Liver (tissue), 9 donors: Measurements from ENCODE around the gene TNFRSF13B. TPM values are rescaled to one million over a fixed set of nuclear protein-coding genes. Genes with fewer than 3 reads are reported as not detected.

Experiments used
- DNase-seq: peaks from one replicate; pipeline ENCODE4 v3.0.0-alpha.2; 2017; ENCODE audit warnings: low spot score
- H3K27ac ChIP-seq, 2 donors: one replicate each; pipeline ENCODE4 v1.7.0; 2013; ENCODE audit warnings: inconsistent platforms in 2 of 2, low read length in 2 of 2, control low read depth in 1 of 2, low read depth in 1 of 2, mild to moderate bottlenecking in 1 of 2
- H3K27me3 ChIP-seq, 4 donors: one replicate each; pipeline versions ENCODE4 v1.6.1 to v1.7.0; 2013; ENCODE audit warnings: low read length in 3 of 4, inconsistent platforms in 1 of 4, mild to moderate bottlenecking in 1 of 4, moderate library complexity in 1 of 4; ENCODE audit not compliant: control insufficient read depth in 4 of 4, insufficient read depth in 4 of 4
- H3K36me3 ChIP-seq, 4 donors: one replicate each; pipeline versions ENCODE4 v1.6.1 to v1.7.0; 2013; ENCODE audit warnings: low read length in 3 of 4, mild to moderate bottlenecking in 3 of 4, low read depth in 1 of 4, moderate library complexity in 1 of 4; ENCODE audit not compliant: control insufficient read depth in 4 of 4, insufficient read depth in 3 of 4
- H3K4me1 ChIP-seq, 4 donors: one replicate each; pipeline versions ENCODE4 v1.6.1 to v1.7.0; 2013; ENCODE audit warnings: low read length in 3 of 4, mild to moderate bottlenecking in 3 of 4, moderate library complexity in 1 of 4; ENCODE audit not compliant: control insufficient read depth in 4 of 4, insufficient read depth in 4 of 4
- H3K4me3 ChIP-seq, 3 donors: one replicate each; pipeline versions ENCODE4 v1.6.1 to v1.7.0; 2013; ENCODE audit warnings: low read length in 3 of 3, control low read depth in 1 of 3, low read depth in 1 of 3, mild to moderate bottlenecking in 1 of 3
- H3K9ac ChIP-seq, 2 donors: one replicate each; pipeline ENCODE4 v1.7.0; 2013; ENCODE audit warnings: low read length in 2 of 2, mild to moderate bottlenecking in 2 of 2, moderate library complexity in 2 of 2, control low read depth in 1 of 2, low read depth in 1 of 2
- H3K9me3 ChIP-seq, 4 donors: one replicate each; pipeline versions ENCODE4 v1.6.1 to v1.7.0; 2013; ENCODE audit warnings: low read length in 3 of 4; ENCODE audit not compliant: control insufficient read depth in 4 of 4
- ATF3 ChIP-seq: IDR thresholded peaks from 2 replicates; pipeline ENCODE4 v1.6.1; 2016; ENCODE audit warnings: antibody characterized with exemption
- CTCF ChIP-seq: fragments of 150-350 bp; IDR thresholded peaks from 2 replicates; pipeline ENCODE4 v1.5.1; 2017; ENCODE audit warnings: improper control_type of control experiment, low read depth, low read length; ENCODE audit not compliant: missing input control
- EGR1 ChIP-seq, 2 donors: IDR thresholded peaks; 2 replicates each; pipeline ENCODE4 v1.6.1; 2016 to 2018; ENCODE audit warnings: antibody characterized with exemption in 2 of 2, low read depth in 2 of 2
- FOXA1 ChIP-seq: IDR thresholded peaks from 2 replicates; pipeline ENCODE4 v1.6.1; 2016; ENCODE audit warnings: antibody characterized with exemption
- FOXA2 ChIP-seq: IDR thresholded peaks from 2 replicates; pipeline ENCODE4 v1.6.1; 2016; ENCODE audit warnings: antibody characterized with exemption
- GABPA ChIP-seq, 2 donors: IDR thresholded peaks in 1 of 2; conservative IDR thresholded peaks in 1 of 2; 2 replicates each; pipeline ENCODE4 v1.6.1; 2016; ENCODE audit warnings: antibody characterized with exemption in 2 of 2, mild to moderate bottlenecking in 1 of 2, moderate library complexity in 1 of 2
- HNF4A ChIP-seq, 2 donors: conservative IDR thresholded peaks; 2 replicates each; pipeline ENCODE4 v1.6.1; 2016; ENCODE audit warnings: antibody characterized with exemption in 2 of 2, mild to moderate bottlenecking in 2 of 2
- HNF4G ChIP-seq: IDR thresholded peaks from 2 replicates; pipeline ENCODE4 v1.6.1; 2016; ENCODE audit warnings: antibody characterized with exemption
- JUND ChIP-seq, 2 donors: IDR thresholded peaks; 2 replicates each; pipeline ENCODE4 v1.6.1; 2016; ENCODE audit warnings: antibody characterized with exemption in 2 of 2
- MAX ChIP-seq: IDR thresholded peaks from 2 replicates; pipeline ENCODE4 v1.6.1; 2016; ENCODE audit warnings: antibody characterized with exemption
- NR2F2 ChIP-seq: IDR thresholded peaks from 2 replicates; pipeline ENCODE4 v1.6.1; 2016; ENCODE audit warnings: antibody characterized with exemption
- RXRA ChIP-seq, 2 donors: IDR thresholded peaks; 2 replicates each; pipeline ENCODE4 v1.6.1; 2017 to 2018; ENCODE audit warnings: antibody characterized with exemption in 2 of 2, mild to moderate bottlenecking in 1 of 2
- SP1 ChIP-seq: IDR thresholded peaks from 2 replicates; pipeline ENCODE4 v1.6.1; 2018; ENCODE audit warnings: antibody characterized with exemption, mild to moderate bottlenecking
- TAF1 ChIP-seq: conservative IDR thresholded peaks from 2 replicates; pipeline ENCODE4 v1.6.1; 2016; ENCODE audit warnings: antibody characterized with exemption, mild to moderate bottlenecking
- YY1 ChIP-seq: IDR thresholded peaks from 2 replicates; pipeline ENCODE4 v1.6.1; 2016; ENCODE audit warnings: antibody characterized with exemption, mild to moderate bottlenecking
- WGBS: extraction: QIAGEN DNeasy Blood & Tissue Kit; methylation state at CpG from one replicate; pipeline ENCODE4 v1.1.7; 2013; 5-methylcytosine and 5-hydroxymethylcytosine counted together
- polyA plus RNA-seq, 2 donors: library from polyadenylated mRNA; stranded (reverse) in 1 of 2; unstranded in 1 of 2; fragments of 200-250 nt in 1 of 2; fragments of >200 nt in 1 of 2; fragmentation: Nextera tagmentation in 1 of 2; extraction: Ambion mirVana in 1 of 2; gene quantifications; one replicate each; pipeline versions ENCODE4 v1.2.1 to v1.2.3, GENCODE V29; 2013 to 2015
- total RNA-seq, 2 donors: library from RNA; depleted of rRNA; stranded (reverse); fragments of >200 nt; gene quantifications; one replicate each; pipeline ENCODE4 v1.2.3, GENCODE V29; 2014
- TF ChIP-seq, protein P1 (sequence below): IDR thresholded peaks from 2 replicates; pipeline ENCODE4 v1.6.1; 2016; ENCODE audit warnings: antibody characterized with exemption
- TF ChIP-seq, protein P2 (sequence below): IDR thresholded peaks from 2 replicates; pipeline ENCODE4 v1.6.1; 2016; ENCODE audit warnings: antibody characterized with exemption, mild to moderate bottlenecking
- donor health status: healthy.
- donor health status: healthy.
- donor health status: healthy.
- donor health status: healthy.
- donor health status: healthy.

The TNFRSF13B gene
- total and polyA plus RNA-seq, 4 donors = 0.17 to 0.26 TPM; not detected in 2

- TF ChIP-seq, protein P1, sequence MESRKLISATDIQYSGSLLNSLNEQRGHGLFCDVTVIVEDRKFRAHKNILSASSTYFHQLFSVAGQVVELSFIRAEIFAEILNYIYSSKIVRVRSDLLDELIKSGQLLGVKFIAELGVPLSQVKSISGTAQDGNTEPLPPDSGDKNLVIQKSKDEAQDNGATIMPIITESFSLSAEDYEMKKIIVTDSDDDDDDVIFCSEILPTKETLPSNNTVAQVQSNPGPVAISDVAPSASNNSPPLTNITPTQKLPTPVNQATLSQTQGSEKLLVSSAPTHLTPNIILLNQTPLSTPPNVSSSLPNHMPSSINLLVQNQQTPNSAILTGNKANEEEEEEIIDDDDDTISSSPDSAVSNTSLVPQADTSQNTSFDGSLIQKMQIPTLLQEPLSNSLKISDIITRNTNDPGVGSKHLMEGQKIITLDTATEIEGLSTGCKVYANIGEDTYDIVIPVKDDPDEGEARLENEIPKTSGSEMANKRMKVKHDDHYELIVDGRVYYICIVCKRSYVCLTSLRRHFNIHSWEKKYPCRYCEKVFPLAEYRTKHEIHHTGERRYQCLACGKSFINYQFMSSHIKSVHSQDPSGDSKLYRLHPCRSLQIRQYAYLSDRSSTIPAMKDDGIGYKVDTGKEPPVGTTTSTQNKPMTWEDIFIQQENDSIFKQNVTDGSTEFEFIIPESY = no peak
- no peak for TF ChIP-seq NR2F2
- TF ChIP-seq FOXA1 = no peak
- no peak for TF ChIP-seq ATF3
- no peak for TF ChIP-seq RXRA (IDR thresholded peaks at IDR 0.05)
- no peak for TF ChIP-seq EGR1 (IDR thresholded peaks at IDR 0.05; ENCODE audit: low read depth in 2 of 2)
- TF ChIP-seq, protein P2, sequence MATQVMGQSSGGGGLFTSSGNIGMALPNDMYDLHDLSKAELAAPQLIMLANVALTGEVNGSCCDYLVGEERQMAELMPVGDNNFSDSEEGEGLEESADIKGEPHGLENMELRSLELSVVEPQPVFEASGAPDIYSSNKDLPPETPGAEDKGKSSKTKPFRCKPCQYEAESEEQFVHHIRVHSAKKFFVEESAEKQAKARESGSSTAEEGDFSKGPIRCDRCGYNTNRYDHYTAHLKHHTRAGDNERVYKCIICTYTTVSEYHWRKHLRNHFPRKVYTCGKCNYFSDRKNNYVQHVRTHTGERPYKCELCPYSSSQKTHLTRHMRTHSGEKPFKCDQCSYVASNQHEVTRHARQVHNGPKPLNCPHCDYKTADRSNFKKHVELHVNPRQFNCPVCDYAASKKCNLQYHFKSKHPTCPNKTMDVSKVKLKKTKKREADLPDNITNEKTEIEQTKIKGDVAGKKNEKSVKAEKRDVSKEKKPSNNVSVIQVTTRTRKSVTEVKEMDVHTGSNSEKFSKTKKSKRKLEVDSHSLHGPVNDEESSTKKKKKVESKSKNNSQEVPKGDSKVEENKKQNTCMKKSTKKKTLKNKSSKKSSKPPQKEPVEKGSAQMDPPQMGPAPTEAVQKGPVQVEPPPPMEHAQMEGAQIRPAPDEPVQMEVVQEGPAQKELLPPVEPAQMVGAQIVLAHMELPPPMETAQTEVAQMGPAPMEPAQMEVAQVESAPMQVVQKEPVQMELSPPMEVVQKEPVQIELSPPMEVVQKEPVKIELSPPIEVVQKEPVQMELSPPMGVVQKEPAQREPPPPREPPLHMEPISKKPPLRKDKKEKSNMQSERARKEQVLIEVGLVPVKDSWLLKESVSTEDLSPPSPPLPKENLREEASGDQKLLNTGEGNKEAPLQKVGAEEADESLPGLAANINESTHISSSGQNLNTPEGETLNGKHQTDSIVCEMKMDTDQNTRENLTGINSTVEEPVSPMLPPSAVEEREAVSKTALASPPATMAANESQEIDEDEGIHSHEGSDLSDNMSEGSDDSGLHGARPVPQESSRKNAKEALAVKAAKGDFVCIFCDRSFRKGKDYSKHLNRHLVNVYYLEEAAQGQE = no peak
- no peak for TF ChIP-seq GABPA (IDR thresholded peaks at IDR 0.05 in 1 of 2, conservative IDR thresholded peaks at IDR 0.05 in 1 of 2)
- no peak for TF ChIP-seq JUND (IDR thresholded peaks at IDR 0.05)
- no peak for TF ChIP-seq SP1
- no peak for TF ChIP-seq HNF4A (conservative IDR thresholded peaks at IDR 0.05)
- TF ChIP-seq TAF1 = no peak
- no peak for TF ChIP-seq HNF4G
- TF ChIP-seq MAX = no peak
- no peak for TF ChIP-seq CTCF
- no peak for TF ChIP-seq FOXA2
- no peak for TF ChIP-seq YY1
- no peak overlapping the region for H3K4me3 ChIP-seq
- 90% methylated on average over 15 of the region's 15 CpGs for WGBS
- no peak overlapping the region for H3K27ac ChIP-seq
- peaks cover 0 to 7% (median 0%) of the 10 kb centered on the region in 4 donors for H3K27me3 ChIP-seq
- no peaks in the 10 kb centered on the region for H3K4me1 ChIP-seq
- no peaks in the 10 kb centered on the region for H3K9me3 ChIP-seq
- no peak overlapping the region for H3K9ac ChIP-seq
- DNase-seq = no peak
- H3K36me3 ChIP-seq = no peaks in the 10 kb centered on the region
Measured at GRCh38 chr17:16941072-16942036, 30.6 kb downstream of the TNFRSF13B start.
